ENCODE measurements around the gene THAP11. TPM values are rescaled to one million over a fixed set of nuclear protein-coding genes. Genes with fewer than 3 reads are reported as not detected.

THAP11 gene
- total and polyA plus RNA-seq, 2 experiments from 2014 or later, result 35.4 to 36.7 TPM

DNA sequence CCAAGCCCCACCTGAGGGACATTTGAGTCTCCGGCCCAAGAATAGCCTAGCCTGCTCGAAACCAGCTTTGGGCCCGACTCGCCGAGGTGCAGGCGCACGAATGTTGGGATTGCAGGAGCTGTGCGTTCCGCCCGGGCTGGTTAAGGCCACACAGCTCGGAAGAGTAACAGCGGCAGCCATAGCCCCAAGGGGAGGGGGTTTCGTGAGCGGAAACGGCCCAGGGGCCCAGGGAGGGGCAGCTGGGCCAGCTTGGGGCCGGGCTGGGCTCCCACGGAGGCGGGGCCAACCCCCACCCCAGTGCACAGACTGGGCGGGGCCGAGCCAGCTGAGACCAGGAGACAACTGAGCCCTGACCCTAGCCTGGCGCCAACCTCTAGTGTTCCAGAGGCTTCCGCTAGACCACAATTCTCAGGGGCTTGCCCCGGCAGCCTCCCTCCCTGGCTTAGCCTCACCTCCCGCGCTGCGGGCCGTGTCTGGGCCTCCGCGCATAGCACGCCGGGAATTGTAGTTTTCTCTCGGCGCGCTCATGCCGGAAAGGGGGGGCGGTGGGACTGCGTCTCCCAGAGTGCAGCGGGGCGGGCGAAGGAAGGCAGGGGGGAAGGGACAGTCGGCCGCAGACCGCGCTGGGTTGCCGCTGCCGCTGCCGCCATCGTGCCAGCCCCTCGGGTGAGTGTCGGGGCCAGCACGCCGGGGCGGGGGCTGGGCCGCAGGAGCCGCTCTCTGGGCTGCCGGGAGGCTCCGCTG, 4.4 kb downstream of the THAP11 start, which contains the start of gene NUTF2:
Gene NUTF2, plus strand, starts transcription at position 614 of the 744 bp plus-strand sequence. CDS start 18,198 bp downstream, outside the sequence.
- H3K4me2 ChIP-seq, result peak within 1 kb of the TSS; percentile 89
- peaks cover 39% of the 10 kb centered on the region for H3K4me1 ChIP-seq (ENCODE audit: insufficient read depth)
- WGBS (ENCODE audit: low lambda C conversion rate, missing lambda C conversion rate), result 1% methylated on average over 27 of the region's 57 CpGs
- H3K4me3 ChIP-seq, result peak within 1 kb of the TSS; percentile 98
- peak within 1 kb of the TSS; percentile 99 for H3K27ac ChIP-seq
- no peaks in the 10 kb centered on the region for H3K36me3 ChIP-seq (replicated peaks; ENCODE audit: insufficient read depth, low read depth)
- TF ChIP-seq, protein P1, sequence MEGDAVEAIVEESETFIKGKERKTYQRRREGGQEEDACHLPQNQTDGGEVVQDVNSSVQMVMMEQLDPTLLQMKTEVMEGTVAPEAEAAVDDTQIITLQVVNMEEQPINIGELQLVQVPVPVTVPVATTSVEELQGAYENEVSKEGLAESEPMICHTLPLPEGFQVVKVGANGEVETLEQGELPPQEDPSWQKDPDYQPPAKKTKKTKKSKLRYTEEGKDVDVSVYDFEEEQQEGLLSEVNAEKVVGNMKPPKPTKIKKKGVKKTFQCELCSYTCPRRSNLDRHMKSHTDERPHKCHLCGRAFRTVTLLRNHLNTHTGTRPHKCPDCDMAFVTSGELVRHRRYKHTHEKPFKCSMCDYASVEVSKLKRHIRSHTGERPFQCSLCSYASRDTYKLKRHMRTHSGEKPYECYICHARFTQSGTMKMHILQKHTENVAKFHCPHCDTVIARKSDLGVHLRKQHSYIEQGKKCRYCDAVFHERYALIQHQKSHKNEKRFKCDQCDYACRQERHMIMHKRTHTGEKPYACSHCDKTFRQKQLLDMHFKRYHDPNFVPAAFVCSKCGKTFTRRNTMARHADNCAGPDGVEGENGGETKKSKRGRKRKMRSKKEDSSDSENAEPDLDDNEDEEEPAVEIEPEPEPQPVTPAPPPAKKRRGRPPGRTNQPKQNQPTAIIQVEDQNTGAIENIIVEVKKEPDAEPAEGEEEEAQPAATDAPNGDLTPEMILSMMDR (IDR thresholded peaks at IDR 0.05; ENCODE audit: poor library complexity), result no peak
- H4K20me1 ChIP-seq (ENCODE audit: insufficient read depth, poor library complexity, severe bottlenecking), result peaks cover 21% of the 10 kb centered on the region
- H2AFZ ChIP-seq, result peak within 1 kb of the TSS; percentile 77
- peak; percentile 97 for DNase-seq (ENCODE audit: low spot score)
- no peaks in the 10 kb centered on the region for H3K27me3 ChIP-seq
- H3K9me3 ChIP-seq (ENCODE audit: low read depth), result no peaks in the 10 kb centered on the region
- H3K9me2 ChIP-seq (replicated peaks; ENCODE audit: insufficient read depth), result no peaks in the 10 kb centered on the region
- H3K79me2 ChIP-seq, result peaks cover 79% of the 10 kb centered on the region

DNA sequence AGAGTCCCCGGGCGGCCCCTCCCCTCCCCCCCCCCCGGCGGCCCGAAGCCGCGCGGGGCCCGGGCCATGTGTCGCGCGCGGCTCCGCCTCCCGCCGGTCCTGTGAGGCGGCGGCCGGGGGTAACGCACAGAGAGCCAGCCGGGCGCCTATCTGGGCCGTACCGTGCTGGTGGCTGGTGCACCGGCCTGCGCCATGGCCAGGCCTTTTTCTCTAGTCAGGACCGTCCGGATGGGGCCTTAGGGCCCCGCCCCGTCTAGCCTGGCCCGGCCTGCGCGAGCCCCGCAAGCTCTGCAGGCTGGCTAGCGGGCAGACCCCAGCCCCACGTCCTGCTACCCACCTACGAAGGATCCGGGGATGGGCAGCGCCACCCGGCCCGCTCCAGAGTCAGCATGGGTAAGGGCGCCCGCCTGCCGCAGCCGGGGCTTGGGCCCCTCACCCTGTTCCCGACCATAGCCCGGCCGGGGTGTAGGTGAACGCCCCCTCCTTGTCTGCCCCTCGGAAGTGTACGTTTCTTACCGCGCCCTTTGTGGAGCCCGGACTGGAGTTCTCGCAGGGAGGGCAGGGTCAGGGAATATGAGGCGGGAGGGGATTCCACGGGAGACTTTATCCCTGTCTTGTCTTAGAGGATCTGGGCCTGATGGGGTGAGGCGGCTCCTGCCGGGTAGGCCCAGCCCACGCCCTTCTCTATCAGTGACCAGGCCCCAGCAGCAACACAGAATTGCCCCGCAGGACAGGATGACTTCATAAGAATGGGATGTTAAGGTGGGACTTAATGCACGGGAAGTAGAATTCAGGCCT, 5.1 kb downstream of the THAP11 start, which contains the start of gene CENPT:
Gene CENPT, minus strand, starts transcription at position 630 of the 798 bp plus-strand sequence. CDS start 13,834 bp downstream, outside the sequence.
- H3K4me2 ChIP-seq, result peak within 1 kb of the TSS; percentile 89
- peaks cover 22% of the 10 kb centered on the region for H4K20me1 ChIP-seq (ENCODE audit: insufficient read depth, poor library complexity, severe bottlenecking)
- H3K27me3 ChIP-seq, result no peaks in the 10 kb centered on the region
- H3K4me3 ChIP-seq, result peak within 1 kb of the TSS; percentile 98
- 2% methylated on average over 41 of the region's 62 CpGs for WGBS (ENCODE audit: low lambda C conversion rate, missing lambda C conversion rate)
- H3K79me2 ChIP-seq, result peaks cover 86% of the 10 kb centered on the region
- H3K9me3 ChIP-seq (ENCODE audit: low read depth), result no peaks in the 10 kb centered on the region
- TF ChIP-seq EZH2 (IDR thresholded peaks at IDR 0.05; ENCODE audit: borderline replicate concordance) (no peak), EZH2phosphoT487 (IDR thresholded peaks at IDR 0.05; ENCODE audit: low read depth, severe bottlenecking, unreplicated experiment) (no peak)
- TF ChIP-seq, protein P1 (IDR thresholded peaks at IDR 0.05; ENCODE audit: poor library complexity), result no peak
- H3K4me1 ChIP-seq (ENCODE audit: insufficient read depth), result peaks cover 39% of the 10 kb centered on the region
- H3K9me2 ChIP-seq (replicated peaks; ENCODE audit: insufficient read depth), result no peaks in the 10 kb centered on the region
- no peaks in the 10 kb centered on the region for H3K36me3 ChIP-seq (replicated peaks; ENCODE audit: insufficient read depth, low read depth)
- H2AFZ ChIP-seq, result peak within 1 kb of the TSS; percentile 77
- peak within 1 kb of the TSS; percentile 99 for H3K27ac ChIP-seq
- DNase-seq (ENCODE audit: low spot score), result peak; percentile 87

DNA sequence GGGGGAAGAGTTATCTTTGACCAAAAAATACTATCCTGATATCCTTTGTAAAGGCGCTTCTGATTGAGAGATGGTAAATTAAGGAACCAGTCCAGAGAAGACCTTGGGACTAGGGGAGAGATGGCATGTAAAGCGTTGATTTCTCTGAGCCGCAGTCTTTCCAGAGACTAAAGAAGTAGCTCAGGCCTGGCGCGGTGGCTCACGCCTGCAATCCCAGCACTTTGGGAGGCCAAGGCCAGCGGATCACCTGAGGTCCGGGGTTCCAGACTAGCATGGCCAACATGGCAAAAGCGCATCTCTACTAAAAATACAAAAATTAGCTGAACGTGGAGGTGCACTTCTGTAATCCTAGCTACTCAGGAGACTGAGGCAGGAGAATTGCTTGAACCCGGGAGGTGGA, 6.0 kb downstream of the THAP11 start:
- Histone ChIP-seq H3K9me2 (replicated peaks; ENCODE audit: insufficient read depth) (no peaks in the 10 kb centered on the region), H3K9me3 (ENCODE audit: low read depth) (no peaks in the 10 kb centered on the region), H3K36me3 (replicated peaks; ENCODE audit: insufficient read depth, low read depth) (no peaks in the 10 kb centered on the region), H2AFZ (no peak overlapping the region), H3K27ac (peak overlapping the region; percentile 99), H3K79me2 (peaks cover 91% of the 10 kb centered on the region), H3K27me3 (no peaks in the 10 kb centered on the region), H4K20me1 (ENCODE audit: insufficient read depth, poor library complexity, severe bottlenecking) (peaks cover 28% of the 10 kb centered on the region), H3K4me1 (ENCODE audit: insufficient read depth) (peaks cover 38% of the 10 kb centered on the region), H3K4me2 (peak overlapping the region; percentile 89), H3K4me3 (peak overlapping the region; percentile 98)
- 94% methylated on average over 11 of the region's 11 CpGs for WGBS (ENCODE audit: low lambda C conversion rate, missing lambda C conversion rate)
- TF ChIP-seq, protein P1 (IDR thresholded peaks at IDR 0.05; ENCODE audit: poor library complexity), result no peak
- TF ChIP-seq EZH2phosphoT487 (IDR thresholded peaks at IDR 0.05; ENCODE audit: low read depth, severe bottlenecking, unreplicated experiment) (no peak), EZH2 (IDR thresholded peaks at IDR 0.05; ENCODE audit: borderline replicate concordance) (no peak)
- DNase-seq (ENCODE audit: low spot score), result no peak

Data from hepatocyte (in vitro differentiated cells).